22Rv1 (cell line): Measurements from ENCODE around the gene FKBP1A.

Source experiments
- CTCF ChIP-seq: fragments of 450-650 bp; IDR thresholded peaks from 2 replicates; pipeline ENCODE4 v1.5.1; 2017; ENCODE audit warnings: mild to moderate bottlenecking
- ZFX ChIP-seq: fragments of 450-650 bp; IDR thresholded peaks from 2 replicates; pipeline ENCODE4 v1.6.1; 2017; ENCODE audit warnings: antibody characterized with exemption, borderline replicate concordance

GRCh38 chr20:1337441-1337840 lies 55.4 kb downstream of the FKBP1A start:
- TF ChIP-seq CTCF: no peak
- no peak for TF ChIP-seq ZFX
